K562 (cell line): ENCODE data around the gene LY6G6C. TPM values are rescaled to one million over a fixed set of nuclear protein-coding genes. Genes with fewer than 3 reads are reported as not detected.
A peak's percentile ranks its signal among the peaks of the same experiment; 100 is the strongest.

ENCODE experiments used
- BACH1 ChIP-seq: fragments of 200-800 bp; sonication (Bioruptor generic); IDR thresholded peaks from 2 replicates; pipeline ENCODE4 v1.6.1; 2016; ENCODE audit warnings: missing genetic modification characterization, missing compliant biosample characterization
- CHCHD3 ChIP-seq: fragments of 250-450 bp; sonication (Bioruptor Pico); IDR thresholded peaks from 2 replicates; pipeline ENCODE4 v2.1.2; 2022; ENCODE audit warnings: mild to moderate bottlenecking
- HMGN3 ChIP-seq: IDR thresholded peaks from 2 replicates; pipeline ENCODE4 v1.6.1; 2011; ENCODE audit warnings: borderline replicate concordance, low read depth, mild to moderate bottlenecking, mixed read lengths, low read length; ENCODE audit not compliant: insufficient read length; ENCODE audit errors: extremely low read depth
- HNRNPLL ChIP-seq: fragments of 200-400 bp; formaldehyde crosslinking; IDR thresholded peaks from 2 replicates; pipeline ENCODE4 v1.6.1; 2017; ENCODE audit warnings: low read length, low read depth, mild to moderate bottlenecking; ENCODE audit not compliant: poor library complexity, severe bottlenecking
- HNRNPUL1 ChIP-seq: fragments of 200-400 bp; formaldehyde crosslinking; IDR thresholded peaks from 2 replicates; pipeline ENCODE4 v1.6.1; 2017; ENCODE audit warnings: low read length
- MCM7 ChIP-seq, 2 experiments: fragments of 450-650 bp; IDR thresholded peaks; 2 replicates each; pipeline ENCODE4 v1.6.1; 2016 to 2018
- MTA3 ChIP-seq: fragments of 450-650 bp; formaldehyde crosslinking; IDR thresholded peaks from 2 replicates; pipeline ENCODE4 v1.6.1; 2017; ENCODE audit warnings: mild to moderate bottlenecking, borderline replicate concordance
- NRF1 ChIP-seq, 2 experiments: fragments of 450-650 bp; IDR thresholded peaks in 1 of 2; conservative IDR thresholded peaks in 1 of 2; 2 replicates each; pipeline ENCODE4 v1.6.1; 2014; ENCODE audit warnings: mild to moderate bottlenecking in 2 of 2
- PHF21A ChIP-seq: fragments of 450-650 bp; IDR thresholded peaks from 2 replicates; pipeline ENCODE4 v1.6.1; 2017; ENCODE audit warnings: low read depth, borderline replicate concordance
- RB1 ChIP-seq: fragments of 450-650 bp; IDR thresholded peaks from 2 replicates; pipeline ENCODE4 v1.6.1; 2017; ENCODE audit warnings: low read depth, mild to moderate bottlenecking
- RBM39 ChIP-seq: fragments of 200-400 bp; formaldehyde crosslinking; optimal IDR thresholded peaks from 2 replicates; pipeline ENCODE3; 2018; ENCODE audit warnings: low read depth, low read length
- SP1 ChIP-seq: sonication (generic); formaldehyde crosslinking; IDR thresholded peaks from 2 replicates; pipeline ENCODE4 v1.8.1; 2022; ENCODE audit warnings: mild to moderate bottlenecking, missing genetic modification reagents
- TAF1 ChIP-seq: IDR thresholded peaks from 2 replicates; pipeline ENCODE4 v1.6.1; 2011; ENCODE audit warnings: mild to moderate bottlenecking, low read length, moderate library complexity; ENCODE audit not compliant: insufficient read depth, control insufficient read depth, severe bottlenecking; ENCODE audit errors: extremely low read depth
- ZNF146 ChIP-seq: IDR thresholded peaks from one replicate; pipeline ENCODE4 v1.6.1; 2018; ENCODE audit warnings: missing compliant biosample characterization; ENCODE audit not compliant: unreplicated experiment
- ZNF282 ChIP-seq: sonication (generic); formaldehyde crosslinking; IDR thresholded peaks from 2 replicates; pipeline ENCODE4 v1.8.1; 2023; ENCODE audit warnings: missing genetic modification reagents
- ZNF445 ChIP-seq: fragments of 250-450 bp; sonication (Bioruptor Pico); IDR thresholded peaks from 2 replicates; pipeline ENCODE4 v1.4.0; 2020; ENCODE audit warnings: low read depth, mild to moderate bottlenecking, moderate library complexity
- polyA plus RNA-seq, 8 experiments: library from polyadenylated mRNA; depleted of rRNA in 4 of 8; stranded (reverse) in 5 of 8; unstranded in 3 of 8; fragments of >200 nt; fragmentation: Nextera tagmentation in 2 of 8; fragmentation: Illumina TruSeq in 1 of 8; extraction: Ambion mirVana in 2 of 8; extraction: Trizol in 1 of 8; gene quantifications; 2 replicates each; pipeline versions ENCODE4 v1.2.1 to v1.2.3, GENCODE V29; 2011 to 2014; ENCODE audit warnings: inconsistent platforms in 1 of 8, missing spikeins in 1 of 8
- total RNA-seq, 7 experiments: library from RNA; depleted of rRNA in 6 of 7; stranded (reverse); fragments of >200 nt in 6 of 7; fragmentation: Illumina TruSeq in 2 of 7; extraction: Trizol in 2 of 7; gene quantifications; 2 replicates each; pipeline versions ENCODE4 v1.2.1 to v1.2.3, GENCODE V29; 2011 to 2021; ENCODE audit warnings: low replicate concordance in 1 of 7
- TF ChIP-seq, protein P1 (sequence below): fragments of 450-650 bp; IDR thresholded peaks from 2 replicates; pipeline ENCODE4 v1.6.1; 2016; ENCODE audit warnings: antibody characterized with exemption
- TF ChIP-seq, protein P2 (sequence below): fragments of 450-650 bp; IDR thresholded peaks from one replicate; pipeline ENCODE4 v1.6.1; 2018; ENCODE audit warnings: mild to moderate bottlenecking, moderate library complexity; ENCODE audit not compliant: partially characterized antibody
- TF ChIP-seq, protein P3 (sequence below): sonication (generic); formaldehyde crosslinking; IDR thresholded peaks from 2 replicates; pipeline ENCODE4 v1.9.0; 2022; ENCODE audit warnings: mild to moderate bottlenecking, missing genetic modification reagents
- TF ChIP-seq, protein P4 (sequence below): fragments of 250-450 bp; sonication (Bioruptor Pico); IDR thresholded peaks from 2 replicates; pipeline ENCODE4 v1.5.0; 2021; ENCODE audit warnings: mild to moderate bottlenecking, borderline replicate concordance
- TF ChIP-seq, protein P5 (sequence below): fragments of 250-450 bp; sonication (Bioruptor Pico); IDR thresholded peaks from 2 replicates; pipeline ENCODE4 v1.5.0; 2021

Gene LY6G6C
- total and polyA plus RNA-seq, 9 of the 15 experiments (the other 6 are each of a cell fraction or from before 2014, with no cell fraction given): 0.06 to 0.20 TPM; not detected in 7

DNA sequence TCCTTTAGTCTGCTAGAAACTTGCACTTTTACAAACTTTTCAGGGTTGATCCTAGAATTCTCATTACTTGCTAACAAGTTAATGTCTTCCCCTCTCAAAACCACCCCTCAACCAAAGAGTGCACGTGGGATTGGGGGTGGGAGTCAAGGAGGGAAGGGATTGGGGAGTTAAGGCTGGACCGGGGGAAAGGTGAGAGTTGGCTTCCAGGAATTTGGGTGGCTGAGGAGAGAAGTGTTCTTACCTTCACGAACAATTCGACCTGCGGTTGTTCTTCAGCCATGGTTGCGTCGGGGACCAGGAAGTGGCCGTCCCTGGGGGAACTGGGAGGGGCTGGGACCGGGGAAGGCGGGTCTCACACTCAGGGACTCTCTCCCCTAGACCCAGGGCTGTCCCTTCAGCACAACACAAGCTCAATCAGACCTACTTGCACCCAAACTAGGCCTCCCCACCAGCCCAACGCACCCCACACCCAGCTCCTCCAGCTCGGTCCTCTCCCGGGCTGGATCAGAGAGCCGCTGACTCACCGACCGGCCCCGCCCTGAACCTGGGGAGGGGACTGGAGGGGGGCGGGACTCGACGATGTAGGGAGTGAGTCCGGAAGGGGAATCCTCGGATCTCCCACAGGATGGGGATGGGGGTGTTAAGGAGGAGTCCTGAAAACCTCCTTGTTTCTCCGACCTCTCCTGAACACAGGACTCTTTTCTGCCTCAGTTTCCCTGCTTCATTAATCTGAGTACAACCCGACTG lies 14.6 kb upstream of the LY6G6C start, which contains the start of gene CLIC1 (continued):
- no peak for TF ChIP-seq HNRNPLL
- TF ChIP-seq RBM39: no peak
- TF ChIP-seq ZNF282: no peak
- no peak for TF ChIP-seq RB1
- TF ChIP-seq SP1 (CRISPR knock-in tag): peak; percentile 88; the same call in 1 of the 2 replicates
- no peak for TF ChIP-seq BACH1 (tag)
- TF ChIP-seq PHF21A: no peak
- TF ChIP-seq TAF1: no peak
- no peak for TF ChIP-seq MCM7 (IDR thresholded peaks at IDR 0.05)
- TF ChIP-seq, protein P1, sequence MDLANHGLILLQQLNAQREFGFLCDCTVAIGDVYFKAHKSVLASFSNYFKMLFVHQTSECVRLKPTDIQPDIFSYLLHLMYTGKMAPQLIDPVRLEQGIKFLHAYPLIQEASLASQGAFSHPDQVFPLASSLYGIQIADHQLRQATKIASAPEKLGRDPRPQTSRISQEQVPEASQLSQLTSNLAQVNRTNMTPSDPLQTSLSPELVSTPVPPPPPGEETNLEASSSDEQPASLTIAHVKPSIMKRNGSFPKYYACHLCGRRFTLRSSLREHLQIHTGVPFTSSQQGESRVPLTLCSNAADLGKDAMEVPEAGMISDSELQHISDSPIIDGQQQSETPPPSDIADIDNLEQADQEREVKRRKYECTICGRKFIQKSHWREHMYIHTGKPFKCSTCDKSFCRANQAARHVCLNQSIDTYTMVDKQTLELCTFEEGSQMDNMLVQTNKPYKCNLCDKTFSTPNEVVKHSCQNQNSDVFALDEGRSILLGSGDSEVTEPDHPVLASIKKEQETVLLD: 0 out of 2 replicates have a peak, but pooled peaks have one; percentile 16
- TF ChIP-seq, protein P2, sequence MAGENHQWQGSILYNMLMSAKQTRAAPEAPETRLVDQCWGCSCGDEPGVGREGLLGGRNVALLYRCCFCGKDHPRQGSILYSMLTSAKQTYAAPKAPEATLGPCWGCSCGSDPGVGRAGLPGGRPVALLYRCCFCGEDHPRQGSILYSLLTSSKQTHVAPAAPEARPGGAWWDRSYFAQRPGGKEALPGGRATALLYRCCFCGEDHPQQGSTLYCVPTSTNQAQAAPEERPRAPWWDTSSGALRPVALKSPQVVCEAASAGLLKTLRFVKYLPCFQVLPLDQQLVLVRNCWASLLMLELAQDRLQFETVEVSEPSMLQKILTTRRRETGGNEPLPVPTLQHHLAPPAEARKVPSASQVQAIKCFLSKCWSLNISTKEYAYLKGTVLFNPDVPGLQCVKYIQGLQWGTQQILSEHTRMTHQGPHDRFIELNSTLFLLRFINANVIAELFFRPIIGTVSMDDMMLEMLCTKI: no peak
- TF ChIP-seq NRF1 (conservative IDR thresholded peaks at IDR 0.05 in 1 of 2, IDR thresholded peaks at IDR 0.05 in 1 of 2): peak; percentile 39 to 54; a peak in 3 of 4 replicates
- no peak for TF ChIP-seq HMGN3
- TF ChIP-seq CHCHD3 (CRISPR knock-in tag): peak; percentile 95
- TF ChIP-seq, protein P3, sequence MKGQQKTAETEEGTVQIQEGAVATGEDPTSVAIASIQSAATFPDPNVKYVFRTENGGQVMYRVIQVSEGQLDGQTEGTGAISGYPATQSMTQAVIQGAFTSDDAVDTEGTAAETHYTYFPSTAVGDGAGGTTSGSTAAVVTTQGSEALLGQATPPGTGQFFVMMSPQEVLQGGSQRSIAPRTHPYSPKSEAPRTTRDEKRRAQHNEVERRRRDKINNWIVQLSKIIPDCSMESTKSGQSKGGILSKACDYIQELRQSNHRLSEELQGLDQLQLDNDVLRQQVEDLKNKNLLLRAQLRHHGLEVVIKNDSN: 0 out of 2 replicates have a peak, but pooled peaks have one; percentile 19
- TF ChIP-seq, protein P4, sequence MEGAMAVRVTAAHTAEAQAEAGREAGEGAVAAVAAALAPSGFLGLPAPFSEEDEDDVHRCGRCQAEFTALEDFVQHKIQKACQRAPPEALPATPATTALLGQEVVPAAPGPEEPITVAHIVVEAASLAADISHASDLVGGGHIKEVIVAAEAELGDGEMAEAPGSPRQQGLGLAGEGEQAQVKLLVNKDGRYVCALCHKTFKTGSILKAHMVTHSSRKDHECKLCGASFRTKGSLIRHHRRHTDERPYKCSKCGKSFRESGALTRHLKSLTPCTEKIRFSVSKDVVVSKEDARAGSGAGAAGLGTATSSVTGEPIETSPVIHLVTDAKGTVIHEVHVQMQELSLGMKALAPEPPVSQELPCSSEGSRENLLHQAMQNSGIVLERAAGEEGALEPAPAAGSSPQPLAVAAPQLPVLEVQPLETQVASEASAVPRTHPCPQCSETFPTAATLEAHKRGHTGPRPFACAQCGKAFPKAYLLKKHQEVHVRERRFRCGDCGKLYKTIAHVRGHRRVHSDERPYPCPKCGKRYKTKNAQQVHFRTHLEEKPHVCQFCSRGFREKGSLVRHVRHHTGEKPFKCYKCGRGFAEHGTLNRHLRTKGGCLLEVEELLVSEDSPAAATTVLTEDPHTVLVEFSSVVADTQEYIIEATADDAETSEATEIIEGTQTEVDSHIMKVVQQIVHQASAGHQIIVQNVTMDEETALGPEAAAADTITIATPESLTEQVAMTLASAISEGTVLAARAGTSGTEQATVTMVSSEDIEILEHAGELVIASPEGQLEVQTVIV (CRISPR knock-in tag): no peak
- 0 out of 2 replicates have a peak, but pooled peaks have one; percentile 57 for TF ChIP-seq ZNF445 (CRISPR knock-in tag)
- TF ChIP-seq MTA3: no peak
- TF ChIP-seq, protein P5, sequence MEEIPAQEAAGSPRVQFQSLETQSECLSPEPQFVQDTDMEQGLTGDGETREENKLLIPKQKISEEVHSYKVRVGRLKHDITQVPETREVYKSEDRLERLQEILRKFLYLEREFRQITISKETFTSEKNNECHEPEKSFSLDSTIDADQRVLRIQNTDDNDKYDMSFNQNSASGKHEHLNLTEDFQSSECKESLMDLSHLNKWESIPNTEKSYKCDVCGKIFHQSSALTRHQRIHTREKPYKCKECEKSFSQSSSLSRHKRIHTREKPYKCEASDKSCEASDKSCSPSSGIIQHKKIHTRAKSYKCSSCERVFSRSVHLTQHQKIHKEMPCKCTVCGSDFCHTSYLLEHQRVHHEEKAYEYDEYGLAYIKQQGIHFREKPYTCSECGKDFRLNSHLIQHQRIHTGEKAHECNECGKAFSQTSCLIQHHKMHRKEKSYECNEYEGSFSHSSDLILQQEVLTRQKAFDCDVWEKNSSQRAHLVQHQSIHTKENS (CRISPR knock-in tag): no peak
- no peak for TF ChIP-seq ZNF146 (CRISPR knock-in tag)
- no peak; the same call in 1 of the 2 replicates for TF ChIP-seq HNRNPUL1
